C4-2B (cell line): ENCODE results near the gene ROPN1.

ENCODE experiments used
- H3K27ac ChIP-seq: fragments of 450-650 bp; 2 replicates; pipeline ENCODE4 v1.5.1; 2017
- CTCF ChIP-seq: fragments of 450-650 bp; conservative IDR thresholded peaks from 2 replicates; pipeline ENCODE4 v1.5.1; 2017; ENCODE audit warnings: mild to moderate bottlenecking
- ZFX ChIP-seq: fragments of 450-650 bp; IDR thresholded peaks from 2 replicates; pipeline ENCODE4 v1.6.1; 2017

ROPN1 gene

GRCh38 chr3:123947482-123947881 lies 44.4 kb downstream of the ROPN1 start:
- H3K27ac ChIP-seq: no peak overlapping the region
- no peak for TF ChIP-seq ZFX
- TF ChIP-seq CTCF: no peak

GRCh38 chr3:123941542-123941941 lies 50.4 kb downstream of the ROPN1 start:
- TF ChIP-seq CTCF: no peak
- no peak for TF ChIP-seq ZFX
- H3K27ac ChIP-seq: no peak overlapping the region

DNA sequence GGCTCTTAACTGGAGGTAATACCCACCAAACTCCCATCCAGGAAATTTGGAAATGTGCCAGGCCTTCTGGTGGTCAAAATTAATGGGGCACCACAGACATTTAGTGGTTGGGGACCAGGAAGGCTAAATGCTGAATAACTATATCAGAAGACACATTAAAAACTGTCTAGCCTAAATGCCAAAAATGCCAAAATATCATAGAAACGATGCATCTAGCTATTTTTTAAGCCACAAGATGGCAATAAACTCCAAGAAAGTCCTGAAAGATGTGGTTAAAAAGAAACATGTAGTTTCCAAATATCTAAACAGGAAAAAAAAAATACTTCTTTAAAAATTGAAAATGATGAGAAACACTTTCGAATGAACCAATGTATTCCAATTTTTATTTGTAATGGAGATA lies 50.8 kb downstream of the ROPN1 start:
- no peak for TF ChIP-seq ZFX
- TF ChIP-seq CTCF: peak; percentile 44

GRCh38 chr3:123939706-123940105 lies 52.2 kb downstream of the ROPN1 start:
- no peak for TF ChIP-seq CTCF
- TF ChIP-seq ZFX: no peak
- H3K27ac ChIP-seq: no peak overlapping the region

More for the DNA sequence above, 50.8 kb downstream of the ROPN1 start:
- no peak overlapping the region for H3K27ac ChIP-seq

DNA sequence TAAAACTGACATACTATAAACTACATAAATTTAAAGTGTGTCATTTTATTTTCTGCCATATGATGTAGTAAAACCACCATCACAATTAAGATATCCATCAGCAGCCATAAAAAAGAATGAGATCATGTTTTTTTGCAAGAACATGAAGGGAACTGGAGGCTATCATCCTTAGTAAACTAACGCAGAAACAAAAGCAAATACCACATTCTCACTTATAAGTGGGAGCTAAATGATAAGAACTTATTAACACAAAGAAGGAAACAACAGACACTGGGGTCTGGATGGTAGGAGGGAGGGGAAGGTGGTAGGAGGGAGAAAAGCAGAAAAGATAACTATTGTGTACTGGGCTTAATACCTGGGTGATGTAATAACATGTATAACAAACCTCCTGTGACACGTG lies 55.5 kb downstream of the ROPN1 start:
- no peak overlapping the region for H3K27ac ChIP-seq
- no peak for TF ChIP-seq CTCF
- no peak for TF ChIP-seq ZFX

- no peak overlapping the region for H3K27ac ChIP-seq
- TF ChIP-seq CTCF (no peak), ZFX (no peak)
Observed at GRCh38 chr3:123935830-123936229, 56.1 kb downstream of the ROPN1 start.

DNA sequence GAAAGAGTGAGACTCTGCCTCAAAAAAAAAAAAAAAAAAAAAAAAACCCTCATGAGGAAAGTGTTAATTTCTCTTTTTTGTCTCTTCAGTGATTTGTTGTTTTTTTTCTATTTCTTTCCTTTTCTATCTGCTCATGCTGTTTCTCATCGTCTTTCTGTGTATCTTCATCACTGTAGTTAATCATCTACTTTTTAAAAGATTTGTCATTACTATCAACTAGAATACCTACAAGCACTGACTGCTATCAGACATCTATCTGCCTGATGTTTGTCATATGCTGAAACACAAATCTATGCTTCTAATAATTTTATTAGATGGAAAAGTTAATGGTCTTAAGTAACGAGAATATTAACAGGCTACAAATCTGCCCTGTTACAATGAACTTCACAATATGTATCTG lies 57.7 kb downstream of the ROPN1 start:
- TF ChIP-seq CTCF (no peak), ZFX (no peak)
- H3K27ac ChIP-seq: no peak overlapping the region
